Activated CD4-positive, alpha-beta T cell treated with anti-CD3 and anti-CD28 coated beads, Interleukin-2, amount 10 ng/mL, durations not matched to agents 7 days and 5 days (primary cell): ENCODE data around the gene YBX1. TPM values are rescaled to one million over a fixed set of nuclear protein-coding genes. Genes with fewer than 3 reads are reported as not detected.
A peak's percentile ranks its signal among the peaks of the same experiment; 100 is the strongest.
"Not testable (repeated sequence)": the region's sequence is repeated elsewhere in the genome, so short reads cannot be mapped to it uniquely, and the experiment has no call there.

Experiments used
- CTCF ChIA-PET: fragments of 350-600 bp; sonication (Branson Sonifier 250); formaldehyde crosslinking; loops from one replicate; lab custom pipeline; 2021; ENCODE audit warnings: antibody characterized with exemption; lab: Charles Lee
- POLR2A ChIA-PET: fragments of 350-600 bp; sonication (Branson Sonifier 250); formaldehyde crosslinking; loops from one replicate; lab custom pipeline; 2021; ENCODE audit warnings: antibody characterized with exemption; lab: Charles Lee
- DNase-seq: peaks from one replicate; pipeline ENCODE4 v3.0.0-alpha.2; 2020
- H3K27ac Mint-ChIP-seq: one replicate; pipeline ENCODE4 v1.8.0; 2021; ENCODE audit warnings: mild to moderate bottlenecking, moderate library complexity, mixed read lengths
- H3K27me3 Mint-ChIP-seq: one replicate; pipeline ENCODE4 v1.8.0; 2021; ENCODE audit warnings: mixed read lengths
- H3K36me3 Mint-ChIP-seq: one replicate; pipeline ENCODE4 v1.8.0; 2021; ENCODE audit warnings: low read depth, mixed read lengths
- H3K4me1 Mint-ChIP-seq: one replicate; pipeline ENCODE4 v1.8.0; 2021; ENCODE audit warnings: mixed read lengths
- H3K4me3 Mint-ChIP-seq: one replicate; pipeline ENCODE4 v1.8.0; 2021; ENCODE audit warnings: mild to moderate bottlenecking, moderate library complexity, mixed read lengths
- H3K9me3 Mint-ChIP-seq: one replicate; pipeline ENCODE4 v1.8.0; 2021; ENCODE audit warnings: mixed read lengths
- total RNA-seq, 2 experiments: library from RNA; stranded (reverse); gene quantifications; one replicate each; pipeline ENCODE4 v1.2.3, GENCODE V29; 2021

The YBX1 gene
- total RNA-seq, 2 experiments from 2014 or later: 607 to 643 TPM

DNA sequence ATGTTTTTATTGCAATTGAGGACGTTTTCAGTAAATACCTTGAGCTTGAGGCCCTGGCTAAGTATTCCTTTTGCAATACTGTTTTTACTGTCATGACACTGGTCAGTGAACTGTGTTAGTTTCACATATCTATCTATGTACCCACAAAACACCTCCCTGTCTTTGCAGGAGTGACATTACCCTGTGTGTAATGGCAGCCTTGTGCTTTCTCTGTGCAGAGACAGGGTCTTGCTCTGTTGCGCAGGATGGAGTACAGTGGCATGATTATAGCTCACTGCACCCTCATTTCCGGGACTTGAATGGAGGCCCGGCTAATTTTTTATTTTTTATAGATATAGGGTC lies 8.9 kb downstream of the YBX1 start:
- ChIA-PET POLR2A (no interaction called here), CTCF (interaction anchor here (1.6 kb wide), 1 partner anchor 30 kb away, joined by 4 read pairs; no protein-coding TSS in a partner anchor)
- Mint-ChIP-seq H3K9me3 (no peaks in the 10 kb centered on the region), H3K27me3 (no peaks in the 10 kb centered on the region), H3K4me1 (peaks cover 78% of the 10 kb centered on the region), H3K27ac (no peak overlapping the region), H3K4me3 (no peak overlapping the region), H3K36me3 (peaks cover 59% of the 10 kb centered on the region)
- DNase-seq: no peak

GRCh38 chr1:42692461-42692860 lies 10.2 kb downstream of the YBX1 start:
- H3K9me3 Mint-ChIP-seq: no peaks in the 10 kb centered on the region

DNA sequence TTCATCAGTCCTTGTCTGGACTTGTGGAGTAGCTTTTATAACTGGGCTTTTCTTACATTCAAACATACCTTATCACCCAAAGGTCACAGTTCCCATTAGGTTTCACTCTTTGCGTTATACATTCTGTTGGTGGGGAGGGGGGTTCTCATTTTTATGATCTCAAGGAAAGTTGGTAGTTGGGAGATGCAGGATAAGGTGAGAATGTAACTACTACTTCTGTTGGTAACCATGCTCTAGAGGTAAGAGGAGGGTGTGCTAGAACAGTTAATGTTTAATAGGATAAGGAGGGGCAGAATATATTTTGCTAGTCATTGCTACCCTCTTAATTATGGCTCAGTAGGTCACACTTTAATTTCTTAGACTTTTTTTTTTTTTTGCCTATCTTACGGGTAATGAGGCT lies 10.7 kb downstream of the YBX1 start:
- H3K9me3 Mint-ChIP-seq: no peaks in the 10 kb centered on the region
- CTCF ChIA-PET: interaction anchor here (1.4 kb wide), 1 partner anchor 11 kb away, joined by 5 read pairs; the partner anchor contains the start of gene YBX1
- peaks cover 62% of the 10 kb centered on the region for H3K4me1 Mint-ChIP-seq
- H3K27ac Mint-ChIP-seq: no peak overlapping the region
- H3K27me3 Mint-ChIP-seq: no peaks in the 10 kb centered on the region
- POLR2A ChIA-PET: no interaction called here
- H3K36me3 Mint-ChIP-seq: peaks cover 62% of the 10 kb centered on the region
- H3K4me3 Mint-ChIP-seq: no peak overlapping the region
- no peak for DNase-seq

More at GRCh38 chr1:42692461-42692860, 10.2 kb downstream of the YBX1 start:
- peaks cover 62% of the 10 kb centered on the region for H3K36me3 Mint-ChIP-seq
- POLR2A ChIA-PET: no interaction called here
- H3K27ac Mint-ChIP-seq: peak overlapping the region; percentile 39
- no peak overlapping the region for H3K4me3 Mint-ChIP-seq
- no peak for DNase-seq
- no peaks in the 10 kb centered on the region for H3K27me3 Mint-ChIP-seq
- peaks cover 66% of the 10 kb centered on the region for H3K4me1 Mint-ChIP-seq
- CTCF ChIA-PET: interaction anchor here (1.4 kb wide), 1 partner anchor 11 kb away, joined by 5 read pairs; the partner anchor contains the start of gene YBX1

DNA sequence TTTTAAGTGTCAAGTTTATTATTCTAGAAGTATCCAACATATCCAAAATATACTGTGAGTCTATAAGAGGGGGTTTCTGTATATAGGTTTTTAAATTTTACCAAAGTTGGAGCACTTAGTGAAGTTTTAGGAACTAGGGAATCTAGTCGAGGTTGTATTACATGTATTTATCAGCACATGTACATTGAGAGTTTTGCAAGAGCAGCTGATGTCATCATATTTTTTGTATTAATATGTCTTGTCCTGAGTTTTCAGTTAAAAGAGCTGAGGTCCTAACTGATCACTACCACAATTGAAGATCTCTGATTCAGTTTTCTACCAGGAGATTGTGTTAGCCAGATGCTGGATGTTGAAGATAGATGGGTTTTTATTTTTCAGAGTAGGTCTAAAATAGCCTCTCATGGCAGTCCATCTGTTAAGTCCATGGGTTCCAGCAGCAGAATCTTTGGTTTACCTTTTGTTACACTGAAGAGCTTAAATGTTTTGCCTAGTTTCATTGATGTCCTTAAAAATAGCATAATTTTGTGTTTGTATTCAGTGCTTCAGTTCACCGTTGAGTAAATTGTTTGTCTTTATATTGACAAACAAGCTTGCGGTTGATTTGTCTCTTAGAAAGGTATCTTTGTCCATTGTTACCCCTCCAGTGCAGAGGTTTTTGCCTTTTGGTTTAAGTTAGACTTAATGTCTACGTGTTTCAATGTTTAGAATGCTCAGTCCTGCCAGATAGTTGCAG lies 16.0 kb downstream of the YBX1 start:
- Mint-ChIP-seq H3K27ac (no peak overlapping the region), H3K27me3 (no peaks in the 10 kb centered on the region), H3K4me3 (no peak overlapping the region), H3K36me3 (peaks cover 90% of the 10 kb centered on the region), H3K9me3 (no peaks in the 10 kb centered on the region), H3K4me1 (peaks cover 15% of the 10 kb centered on the region)
- ChIA-PET POLR2A (no interaction called here), CTCF (no interaction called here)
- DNase-seq: no peak

- CTCF ChIA-PET: no interaction called here
- Mint-ChIP-seq H3K4me1 (peaks cover 5% of the 10 kb centered on the region), H3K4me3 (no peak overlapping the region), H3K27ac (no peak overlapping the region), H3K27me3 (no peaks in the 10 kb centered on the region), H3K36me3 (peaks cover 90% of the 10 kb centered on the region), H3K9me3 (no peaks in the 10 kb centered on the region)
- POLR2A ChIA-PET: no interaction called here
- no peak for DNase-seq
Observed at GRCh38 chr1:42700006-42700405, 17.8 kb downstream of the YBX1 start.

DNA sequence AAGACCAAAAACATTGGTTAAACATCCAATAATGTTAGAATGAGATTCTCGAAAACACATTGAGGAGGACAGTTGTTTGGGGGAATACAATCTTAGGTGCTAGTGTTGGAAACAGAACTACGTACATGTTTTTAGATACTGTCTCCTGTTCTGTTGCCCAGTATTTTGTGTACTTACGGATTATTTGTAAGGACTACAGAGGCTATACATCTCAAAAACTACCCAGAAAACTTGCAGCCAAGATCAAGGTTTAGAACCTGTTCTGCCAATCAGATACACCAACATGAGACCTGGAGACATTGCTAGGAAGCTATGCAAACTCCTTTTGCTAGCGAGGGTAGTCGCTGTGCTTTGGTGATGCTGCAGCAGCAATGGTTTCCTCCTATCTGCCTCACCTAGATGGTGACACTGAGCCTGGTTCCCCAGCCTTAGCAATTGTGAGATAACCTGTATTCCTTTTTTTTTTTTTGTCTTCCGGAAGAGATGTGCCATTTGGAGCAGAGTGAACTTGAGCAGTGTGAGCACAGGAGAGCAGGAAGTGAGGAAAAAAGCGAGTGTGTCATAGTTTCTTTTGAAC lies 21.8 kb downstream of the YBX1 start:
- Mint-ChIP-seq H3K27me3 (no peaks in the 10 kb centered on the region), H3K4me1 (no peaks in the 10 kb centered on the region), H3K27ac (no peak overlapping the region), H3K36me3 (peaks cover 76% of the 10 kb centered on the region), H3K9me3 (no peaks in the 10 kb centered on the region), H3K4me3 (no peak overlapping the region)
- no peak for DNase-seq
- CTCF ChIA-PET: no interaction called here
- POLR2A ChIA-PET: no interaction called here

DNA sequence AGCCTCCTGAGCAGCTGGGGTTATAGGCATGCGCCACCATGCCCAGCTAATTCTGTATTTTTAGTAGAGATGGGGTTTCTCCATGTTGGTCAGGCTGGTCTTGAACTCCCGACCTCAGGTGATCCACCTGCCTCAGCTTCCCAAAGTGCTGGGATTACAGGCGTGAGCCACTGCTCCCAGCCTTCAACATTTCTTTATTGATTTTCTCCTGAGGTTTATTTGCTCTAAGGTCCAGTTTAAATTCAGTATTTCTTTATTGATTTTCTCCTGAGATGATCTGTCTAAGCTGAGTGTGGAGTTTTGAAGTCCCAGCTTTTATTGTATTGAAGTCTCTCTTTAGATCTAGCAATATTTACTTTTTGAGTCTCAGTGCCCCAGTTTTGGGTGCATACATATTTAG lies 30.6 kb downstream of the YBX1 start:
- CTCF ChIA-PET, POLR2A ChIA-PET, H3K27me3 Mint-ChIP-seq, H3K27ac Mint-ChIP-seq, H3K4me3 Mint-ChIP-seq, DNase-seq, H3K4me1 Mint-ChIP-seq: not testable (repeated sequence)
- peaks cover 26% of the 10 kb centered on the region for H3K9me3 Mint-ChIP-seq
- H3K36me3 Mint-ChIP-seq: peaks cover 75% of the 10 kb centered on the region

- CTCF ChIA-PET: no interaction called here
- Mint-ChIP-seq H3K4me3 (no peak overlapping the region), H3K27ac (peak overlapping the region; percentile 42), H3K36me3 (peaks cover 74% of the 10 kb centered on the region), H3K4me1 (peaks cover 9% of the 10 kb centered on the region), H3K27me3 (no peaks in the 10 kb centered on the region), H3K9me3 (peaks cover 26% of the 10 kb centered on the region)
- POLR2A ChIA-PET: no interaction called here
- DNase-seq: no peak
Observed at GRCh38 chr1:42713293-42713692, 31.1 kb downstream of the YBX1 start.

DNA sequence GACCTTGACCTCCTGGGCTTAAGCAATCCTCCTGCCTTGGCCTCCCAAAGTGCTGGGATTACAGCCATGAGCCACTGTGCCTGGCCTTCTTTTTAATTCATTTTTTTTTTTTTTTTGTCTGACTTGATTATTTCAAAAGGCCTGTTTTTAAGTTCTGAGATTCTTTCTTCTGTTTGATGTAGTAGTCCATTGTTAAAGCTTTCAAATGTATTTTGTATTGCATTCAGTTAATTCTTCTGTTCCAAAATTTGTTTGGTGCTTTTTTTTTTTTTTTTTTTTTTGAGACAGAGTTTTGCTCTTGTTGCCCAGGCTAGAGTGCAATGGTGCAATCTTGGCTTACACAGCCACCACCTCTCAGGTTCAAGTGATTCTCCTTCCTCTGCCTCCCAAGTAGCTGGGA lies 32.2 kb downstream of the YBX1 start:
- peaks cover 75% of the 10 kb centered on the region for H3K36me3 Mint-ChIP-seq
- H3K4me3 Mint-ChIP-seq, POLR2A ChIA-PET, H3K27me3 Mint-ChIP-seq, DNase-seq, H3K27ac Mint-ChIP-seq, H3K4me1 Mint-ChIP-seq: not testable (repeated sequence)
- CTCF ChIA-PET: interaction anchor here (0.5 to 0.6 kb wide), 2 partner anchors 1290 to 1442 kb away, joined by 3 read pairs; no protein-coding TSS in a partner anchor
- peaks cover 26% of the 10 kb centered on the region for H3K9me3 Mint-ChIP-seq

GRCh38 chr1:42720868-42721267 lies 38.6 kb downstream of the YBX1 start:
- CTCF ChIA-PET: no interaction called here

GRCh38 chr1:42721926-42722325 lies 39.7 kb downstream of the YBX1 start:
- no peak overlapping the region for H3K27ac Mint-ChIP-seq
- no peaks in the 10 kb centered on the region for H3K9me3 Mint-ChIP-seq
- peaks cover 13% of the 10 kb centered on the region for H3K36me3 Mint-ChIP-seq
- no peaks in the 10 kb centered on the region for H3K4me1 Mint-ChIP-seq
- ChIA-PET CTCF (interaction anchor here (0.6 kb wide), 1 partner anchor 360 kb away, joined by 3 read pairs; no protein-coding TSS in a partner anchor), POLR2A (no interaction called here)
- no peaks in the 10 kb centered on the region for H3K27me3 Mint-ChIP-seq
- no peak overlapping the region for H3K4me3 Mint-ChIP-seq
- DNase-seq: no peak

More at GRCh38 chr1:42720868-42721267, 38.6 kb downstream of the YBX1 start:
- Mint-ChIP-seq H3K4me3 (no peak overlapping the region), H3K27me3 (no peaks in the 10 kb centered on the region), H3K27ac (no peak overlapping the region), H3K36me3 (peaks cover 19% of the 10 kb centered on the region), H3K4me1 (no peaks in the 10 kb centered on the region), H3K9me3 (no peaks in the 10 kb centered on the region)
- POLR2A ChIA-PET: no interaction called here
- no peak for DNase-seq

- H3K4me3 Mint-ChIP-seq, H3K4me1 Mint-ChIP-seq, H3K27ac Mint-ChIP-seq, H3K27me3 Mint-ChIP-seq, H3K36me3 Mint-ChIP-seq, POLR2A ChIA-PET, DNase-seq, H3K9me3 Mint-ChIP-seq: not testable (repeated sequence)
- CTCF ChIA-PET: interaction anchor here (0.6 kb wide), 1 partner anchor 361 kb away, joined by 3 read pairs; no protein-coding TSS in a partner anchor
Observed at GRCh38 chr1:42722403-42722802, 40.2 kb downstream of the YBX1 start.

DNA sequence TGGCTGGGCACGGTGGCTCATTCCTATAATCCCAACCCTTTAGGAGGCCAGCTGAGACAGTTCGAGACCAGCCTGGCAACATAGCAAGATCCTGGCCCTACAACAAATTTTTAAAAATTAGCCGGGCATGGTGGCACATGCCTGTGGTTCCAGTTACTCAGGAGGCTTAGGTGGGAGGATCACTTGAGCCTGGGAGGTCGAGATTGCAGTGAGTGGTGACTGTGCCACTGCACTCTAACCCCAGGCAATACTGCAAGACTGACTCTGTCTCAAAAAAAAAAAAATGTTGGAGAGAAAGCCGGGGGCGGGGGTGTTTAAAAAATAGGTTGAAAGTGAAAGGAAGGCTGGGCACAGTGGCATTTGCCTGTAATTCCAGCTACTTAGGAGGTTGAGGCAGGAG lies 41.3 kb downstream of the YBX1 start:
- H3K27me3 Mint-ChIP-seq: no peaks in the 10 kb centered on the region
- no peak overlapping the region for H3K4me3 Mint-ChIP-seq
- H3K9me3 Mint-ChIP-seq: no peaks in the 10 kb centered on the region
- POLR2A ChIA-PET: no interaction called here
- DNase-seq: no peak
- peaks cover 2% of the 10 kb centered on the region for H3K36me3 Mint-ChIP-seq
- peak overlapping the region; percentile 34 for H3K27ac Mint-ChIP-seq
- H3K4me1 Mint-ChIP-seq: no peaks in the 10 kb centered on the region
- CTCF ChIA-PET: interaction anchor here (0.6 to 0.7 kb wide), 2 partner anchors 72 to 352 kb away, joined by 3 to 4 read pairs; no protein-coding TSS in a partner anchor
